Measurements from ENCODE around the gene C1QL2. TPM values are rescaled to one million over a fixed set of nuclear protein-coding genes. Genes with fewer than 3 reads are reported as not detected.

The C1QL2 gene
- total RNA-seq, 1 experiment from 2014 or later: not detected

DNA sequence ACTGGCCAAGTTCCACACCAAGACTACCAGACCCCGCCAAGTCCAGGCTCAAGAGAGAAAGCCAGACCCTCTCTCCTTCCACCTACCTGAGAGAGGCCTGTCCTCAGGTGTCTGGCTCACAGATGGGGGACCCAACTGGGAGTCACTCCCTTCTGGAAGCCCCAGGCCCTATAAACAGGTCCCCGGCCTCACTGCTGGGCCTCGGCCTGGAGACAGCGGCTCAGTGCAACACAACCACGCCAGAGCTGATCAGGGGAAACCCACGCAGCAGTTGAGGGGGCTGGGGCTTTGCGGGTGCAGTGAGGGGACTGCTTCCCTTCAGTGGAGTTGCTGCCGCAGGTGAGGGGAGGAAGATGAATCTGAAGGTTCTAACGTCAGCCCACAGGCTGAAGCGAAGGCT, 22.8 kb upstream of the C1QL2 start:
- DNase-seq (ENCODE audit: low read depth, low spot score): no peak
- no TSS peak for BruUV-seq (replicated peaks)
- intact Hi-C loops (cut with micrococcal nuclease): no loop called here
- RAD21 ChIA-PET (ENCODE audit: low non-redundant PET in 1 of 2, low total read pairs in 2 of 2, uncharacterized antibody in 2 of 2, unreplicated experiment in 2 of 2): no interaction called here
- H3K36me3 ChIP-seq (ENCODE audit: control insufficient read depth in 1 of 2, insufficient read depth in 2 of 2, low read length in 2 of 2): no peaks in the 10 kb centered on the region
- H3K27ac ChIP-seq (ENCODE audit: low read depth, low read length): no peak overlapping the region
- no peak for TF ChIP-seq SRF (IDR thresholded peaks at IDR 0.05; ENCODE audit: low read depth)
- no peak for TF ChIP-seq ZNF274 (IDR thresholded peaks at IDR 0.05; ENCODE audit: low read depth, low read length)
- TF ChIP-seq TCF7L2 (IDR thresholded peaks at IDR 0.05; ENCODE audit: borderline replicate concordance, extremely low read depth, insufficient read depth, insufficient read length): no peak
- TF ChIP-seq ELF1 (IDR thresholded peaks at IDR 0.05; ENCODE audit: borderline replicate concordance, low read depth): no peak
- no peak for TF ChIP-seq EZH2 (IDR thresholded peaks at IDR 0.05)
- no peak for TF ChIP-seq POLR2AphosphoS5 (IDR thresholded peaks at IDR 0.05; ENCODE audit: low read depth, low read length)
- no peak overlapping the region for H3K4me2 ChIP-seq (ENCODE audit: low read length)
- H3K27me3 ChIP-seq (ENCODE audit: insufficient read depth, low read length): no peaks in the 10 kb centered on the region
- H3K79me2 ChIP-seq (ENCODE audit: insufficient read depth, low read length): no peaks in the 10 kb centered on the region
- no peak for ATAC-seq
- peaks cover 5 to 7% of the 10 kb centered on the region in 2 experiments; a peak in 2 of 4 replicates for H3K4me1 ChIP-seq (ENCODE audit: control insufficient read depth in 1 of 2, insufficient read depth in 2 of 2, low read length in 2 of 2)
- no peaks in the 10 kb centered on the region for H4K20me1 ChIP-seq (ENCODE audit: insufficient read depth)
- no peaks in the 10 kb centered on the region for H3K9me2 ChIP-seq (ENCODE audit: insufficient read depth)
- H2AFZ ChIP-seq (ENCODE audit: low read depth, low read length, poor library complexity, severe bottlenecking): no peak overlapping the region
- no peak overlapping the region for H3K9ac ChIP-seq (ENCODE audit: low read length)
- CTCF ChIA-PET: no interaction called here
- no peaks in the 10 kb centered on the region for H3K9me3 ChIP-seq (ENCODE audit: control insufficient read depth in 1 of 2, insufficient read depth in 1 of 2, low read depth in 1 of 2, low read length in 2 of 2)
- H3K4me3 ChIP-seq (replicated peaks in 1 of 2; ENCODE audit: low read depth in 1 of 2, low read length in 2 of 2): no peak overlapping the region
- POLR2A ChIA-PET: no interaction called here

DNA sequence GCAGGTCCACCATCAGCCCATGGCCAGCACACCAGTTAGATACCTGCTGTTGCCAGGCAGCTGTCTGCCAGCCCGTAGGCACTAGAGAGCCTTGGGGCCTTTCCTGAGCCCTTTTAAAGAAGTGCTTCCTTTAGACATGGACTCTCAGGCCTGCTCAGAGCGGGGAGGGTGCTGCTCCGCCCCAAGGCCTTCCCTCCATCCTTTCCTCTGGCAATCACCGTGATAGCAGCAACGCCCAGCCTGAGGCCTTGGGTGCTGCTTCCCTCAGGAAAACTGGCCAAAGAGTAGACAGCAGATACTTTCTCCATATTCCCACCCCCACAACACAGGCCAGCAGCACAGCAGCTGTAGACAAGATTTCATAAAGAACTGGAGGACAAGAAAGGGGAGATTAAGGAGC, 22.3 kb upstream of the C1QL2 start:
- H3K9me3 ChIP-seq (ENCODE audit: control insufficient read depth in 1 of 2, insufficient read depth in 1 of 2, low read depth in 1 of 2, low read length in 2 of 2): no peaks in the 10 kb centered on the region
- no peak for DNase-seq (ENCODE audit: low read depth, low spot score)
- POLR2A ChIA-PET: no interaction called here
- H3K4me2 ChIP-seq (ENCODE audit: low read length): no peak overlapping the region
- RAD21 ChIA-PET (ENCODE audit: low non-redundant PET in 1 of 2, low total read pairs in 2 of 2, uncharacterized antibody in 2 of 2, unreplicated experiment in 2 of 2): no interaction called here
- H3K27me3 ChIP-seq (ENCODE audit: insufficient read depth, low read length): no peaks in the 10 kb centered on the region
- ATAC-seq: no peak
- intact Hi-C loops (cut with micrococcal nuclease): no loop called here
- no peak overlapping the region for H3K9ac ChIP-seq (ENCODE audit: low read length)
- H3K79me2 ChIP-seq (ENCODE audit: insufficient read depth, low read length): no peaks in the 10 kb centered on the region
- TF ChIP-seq ZNF274 (IDR thresholded peaks at IDR 0.05; ENCODE audit: low read depth, low read length) (no peak), SRF (IDR thresholded peaks at IDR 0.05; ENCODE audit: low read depth) (no peak), YY1 (IDR thresholded peaks at IDR 0.05; ENCODE audit: extremely low read depth, insufficient replicate concordance, low read depth, low read length) (no peak), TCF7L2 (IDR thresholded peaks at IDR 0.05; ENCODE audit: borderline replicate concordance, extremely low read depth, insufficient read depth, insufficient read length) (no peak), POLR2A (IDR thresholded peaks at IDR 0.05; ENCODE audit: borderline replicate concordance, extremely low read depth, insufficient read depth, insufficient read length) (no peak), SIN3A (IDR thresholded peaks at IDR 0.05; ENCODE audit: low read depth) (no peak)
- TF ChIP-seq, protein P1, sequence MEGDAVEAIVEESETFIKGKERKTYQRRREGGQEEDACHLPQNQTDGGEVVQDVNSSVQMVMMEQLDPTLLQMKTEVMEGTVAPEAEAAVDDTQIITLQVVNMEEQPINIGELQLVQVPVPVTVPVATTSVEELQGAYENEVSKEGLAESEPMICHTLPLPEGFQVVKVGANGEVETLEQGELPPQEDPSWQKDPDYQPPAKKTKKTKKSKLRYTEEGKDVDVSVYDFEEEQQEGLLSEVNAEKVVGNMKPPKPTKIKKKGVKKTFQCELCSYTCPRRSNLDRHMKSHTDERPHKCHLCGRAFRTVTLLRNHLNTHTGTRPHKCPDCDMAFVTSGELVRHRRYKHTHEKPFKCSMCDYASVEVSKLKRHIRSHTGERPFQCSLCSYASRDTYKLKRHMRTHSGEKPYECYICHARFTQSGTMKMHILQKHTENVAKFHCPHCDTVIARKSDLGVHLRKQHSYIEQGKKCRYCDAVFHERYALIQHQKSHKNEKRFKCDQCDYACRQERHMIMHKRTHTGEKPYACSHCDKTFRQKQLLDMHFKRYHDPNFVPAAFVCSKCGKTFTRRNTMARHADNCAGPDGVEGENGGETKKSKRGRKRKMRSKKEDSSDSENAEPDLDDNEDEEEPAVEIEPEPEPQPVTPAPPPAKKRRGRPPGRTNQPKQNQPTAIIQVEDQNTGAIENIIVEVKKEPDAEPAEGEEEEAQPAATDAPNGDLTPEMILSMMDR (IDR thresholded peaks at IDR 0.05 in 2 of 3, conservative IDR thresholded peaks at IDR 0.05 in 1 of 3; ENCODE audit: borderline replicate concordance in 1 of 3, insufficient read depth in 1 of 3, low read depth in 2 of 3, low read length in 2 of 3): no peak
- no peak overlapping the region for H3K4me3 ChIP-seq (replicated peaks in 1 of 2; ENCODE audit: low read depth in 1 of 2, low read length in 2 of 2)
- no peaks in the 10 kb centered on the region for H4K20me1 ChIP-seq (ENCODE audit: insufficient read depth)
- BruUV-seq (replicated peaks): no TSS peak
- no peak overlapping the region for H2AFZ ChIP-seq (ENCODE audit: low read depth, low read length, poor library complexity, severe bottlenecking)
- CTCF ChIA-PET: no interaction called here
- no peaks in the 10 kb centered on the region for H3K9me2 ChIP-seq (ENCODE audit: insufficient read depth)
- H3K4me1 ChIP-seq (ENCODE audit: control insufficient read depth in 1 of 2, insufficient read depth in 2 of 2, low read length in 2 of 2): peaks cover 5 to 7% of the 10 kb centered on the region in 2 experiments; a peak in 2 of 4 replicates
- H3K36me3 ChIP-seq (ENCODE audit: control insufficient read depth in 1 of 2, insufficient read depth in 2 of 2, low read length in 2 of 2): no peaks in the 10 kb centered on the region
- no peak overlapping the region for H3K27ac ChIP-seq (ENCODE audit: low read depth, low read length)
